HG03159 (cell line): Measurements from ENCODE around the gene ZBTB20.
"Not testable (repeated sequence)": the region's sequence is repeated elsewhere in the genome, so short reads cannot be mapped to it uniquely, and the experiment has no call there.

Experiments used
- ATAC-seq: cut with Tn5 transposase; IDR thresholded peaks from one replicate; pipeline ENCODE4 v1.9.1; 2021; ENCODE audit warnings: mild to moderate bottlenecking, moderate library complexity; ENCODE audit not compliant: unreplicated experiment

Gene ZBTB20

DNA sequence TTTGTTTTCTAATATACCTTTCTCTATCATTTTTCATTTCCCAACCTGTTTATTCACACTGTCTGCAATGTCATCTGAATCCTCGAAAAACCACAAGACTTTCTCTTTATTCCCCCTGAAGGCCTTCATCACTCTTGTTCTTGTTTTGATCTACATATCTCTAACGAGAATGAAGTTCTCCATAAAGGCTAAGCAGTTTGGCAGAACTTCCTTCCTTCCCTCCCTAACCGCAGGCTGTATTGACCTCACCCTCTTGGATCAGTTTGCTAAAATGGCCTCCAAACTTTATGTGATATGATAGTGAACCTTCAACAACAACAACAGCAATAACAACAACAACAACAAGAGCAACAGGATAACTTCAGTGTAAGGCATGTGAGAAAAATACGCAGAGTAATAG is 460.5 kb downstream of the ZBTB20 start:
- ATAC-seq, result no peak

DNA sequence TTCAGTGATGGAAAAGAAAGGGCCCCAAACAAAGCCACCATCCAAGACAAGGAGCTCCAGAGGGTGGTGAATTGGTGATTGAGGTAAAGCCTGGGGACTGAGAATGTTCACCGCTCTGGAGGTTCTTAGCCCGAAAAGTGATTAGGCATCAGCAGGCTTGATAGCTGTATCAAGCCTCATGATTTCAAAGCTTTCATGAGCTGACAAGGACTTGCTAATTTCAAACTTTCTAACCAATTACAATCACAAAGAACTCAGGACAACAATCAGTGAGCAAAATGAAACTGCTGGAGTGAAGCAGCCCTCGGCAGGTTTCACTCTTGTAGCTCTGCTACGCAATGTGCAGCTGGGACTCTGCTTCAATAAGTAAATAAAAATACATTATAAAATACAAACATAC is 461.9 kb downstream of the ZBTB20 start:
- ATAC-seq, result no peak

DNA sequence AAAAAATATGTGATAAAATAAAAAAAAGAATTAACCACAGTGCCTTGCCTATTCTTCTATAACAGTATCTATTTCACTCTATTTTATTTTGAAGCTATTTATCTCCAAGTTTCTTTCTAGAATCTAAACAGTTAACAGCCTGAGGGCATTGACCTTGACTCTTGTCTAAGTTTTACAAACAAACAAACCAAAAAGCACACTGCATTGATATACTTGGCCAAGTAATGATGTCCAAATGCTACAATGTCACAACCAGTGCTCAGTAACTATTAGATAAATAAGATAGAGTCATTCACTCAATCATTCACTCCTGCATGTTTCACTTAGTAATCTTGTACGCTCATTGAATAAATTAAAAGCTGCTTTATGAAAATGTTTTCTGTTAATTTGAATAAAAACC is 466.8 kb downstream of the ZBTB20 start:
- ATAC-seq, result no peak

DNA sequence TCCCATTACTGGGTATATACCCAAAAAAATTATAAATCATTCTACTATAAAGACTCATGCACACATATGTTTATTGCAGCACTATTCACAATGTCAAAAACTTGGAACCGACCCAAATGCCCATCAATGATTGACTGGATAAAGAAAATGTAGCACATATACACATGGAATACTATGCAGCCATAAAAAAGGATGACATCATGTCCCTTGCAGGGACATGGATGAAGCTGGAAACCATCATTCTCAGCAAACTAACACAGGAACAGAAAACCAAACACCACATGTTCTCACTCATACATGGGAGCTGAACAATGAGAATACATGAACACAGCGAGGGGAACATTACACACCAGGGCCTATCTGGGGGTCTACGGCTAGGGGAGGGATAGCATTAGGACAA is 467.3 kb downstream of the ZBTB20 start:
- not testable (repeated sequence) for ATAC-seq

- ATAC-seq, result no peak
Observed at GRCh38 chr3:114675104-114675503, 472.0 kb downstream of the ZBTB20 start.

GRCh38 chr3:114674036-114674435 is 473.1 kb downstream of the ZBTB20 start:
- no peak for ATAC-seq

DNA sequence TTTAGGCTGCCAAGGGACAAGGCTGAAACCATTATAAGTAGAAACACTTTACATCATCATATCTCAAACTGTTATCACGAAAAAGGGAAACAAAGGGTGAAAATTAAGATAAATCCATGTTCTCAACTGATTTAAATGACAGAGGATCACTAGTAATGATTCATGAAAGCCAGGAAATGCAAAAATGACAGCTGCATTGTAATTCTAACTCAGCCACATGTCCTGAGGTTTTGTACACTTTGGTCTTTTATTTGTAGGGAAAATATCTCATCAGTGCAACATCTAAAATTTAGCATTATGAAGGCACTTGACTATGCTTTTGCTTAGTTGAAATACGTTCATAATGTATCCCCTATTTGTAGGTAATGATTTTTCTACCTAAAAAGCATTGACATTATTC is 473.6 kb downstream of the ZBTB20 start:
- no peak for ATAC-seq

DNA sequence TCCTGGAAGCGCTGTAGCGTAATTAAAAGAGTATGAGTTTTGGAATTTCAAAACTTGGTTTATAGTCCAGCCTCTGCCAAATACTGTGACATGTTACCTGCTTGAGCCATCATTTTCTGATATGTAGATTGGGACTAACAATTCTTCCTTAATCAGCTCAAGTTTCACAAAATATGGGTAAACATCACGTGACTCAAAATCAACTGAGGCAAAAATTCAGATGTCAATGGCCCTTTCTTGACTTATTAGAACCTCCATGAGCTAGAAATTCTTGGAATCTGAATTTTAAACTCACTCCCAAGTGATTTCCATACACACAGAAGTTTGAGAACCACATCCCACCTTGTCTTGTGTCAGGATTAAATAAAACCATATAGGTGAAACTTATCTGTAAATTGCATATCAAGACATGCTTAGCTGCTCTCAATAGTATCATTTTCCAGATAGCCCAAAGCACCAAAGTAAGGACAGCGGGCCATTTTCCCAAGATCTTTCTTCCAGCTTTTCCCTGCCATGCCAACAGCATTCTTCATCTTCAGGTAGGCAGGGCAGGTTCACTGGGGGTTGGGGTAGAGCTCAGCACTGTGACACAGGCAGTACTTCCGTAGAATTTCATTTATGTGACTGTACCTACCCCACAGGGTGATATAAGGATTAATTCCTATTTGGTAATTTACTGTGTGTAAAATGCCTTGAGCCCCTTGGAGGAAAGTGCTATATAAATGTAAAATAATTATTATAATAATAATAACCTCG is 474.2 kb downstream of the ZBTB20 start:
- no peak for ATAC-seq

DNA sequence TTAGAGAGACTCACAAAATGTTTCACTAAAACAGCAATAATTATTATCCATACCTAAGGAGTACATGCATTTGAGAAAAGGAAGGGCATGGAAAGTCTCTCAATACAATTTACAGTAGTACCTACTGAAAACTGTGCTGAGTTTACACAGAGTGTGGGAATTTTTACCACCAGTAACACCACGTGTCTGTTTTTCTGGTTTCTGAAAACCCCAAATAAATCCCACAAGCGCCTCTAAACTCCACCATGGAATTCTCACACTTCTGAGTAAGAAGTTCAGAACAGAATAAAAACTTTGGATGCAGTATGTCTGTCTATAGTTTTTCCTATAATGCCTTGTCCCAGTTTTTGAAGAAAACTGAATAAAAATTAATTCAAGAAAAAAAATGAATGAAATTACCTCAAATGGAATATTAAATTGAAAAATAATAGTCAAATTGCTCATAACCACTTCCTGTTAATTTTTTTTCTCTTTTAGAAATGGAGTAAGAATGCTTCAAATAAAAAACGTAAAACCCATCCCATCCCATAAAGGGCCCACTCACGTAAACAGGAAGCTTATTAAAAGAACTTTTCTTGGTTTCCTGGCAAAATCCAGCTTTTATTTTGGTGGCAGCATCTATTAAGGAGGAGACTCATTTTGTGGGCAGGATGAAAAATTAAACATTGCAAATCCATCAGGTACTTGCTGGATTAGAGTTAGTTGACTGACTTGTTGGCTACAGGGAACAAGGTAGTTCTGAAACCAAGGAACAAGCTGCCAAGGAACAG is 475.2 kb downstream of the ZBTB20 start:
- no peak for ATAC-seq

DNA sequence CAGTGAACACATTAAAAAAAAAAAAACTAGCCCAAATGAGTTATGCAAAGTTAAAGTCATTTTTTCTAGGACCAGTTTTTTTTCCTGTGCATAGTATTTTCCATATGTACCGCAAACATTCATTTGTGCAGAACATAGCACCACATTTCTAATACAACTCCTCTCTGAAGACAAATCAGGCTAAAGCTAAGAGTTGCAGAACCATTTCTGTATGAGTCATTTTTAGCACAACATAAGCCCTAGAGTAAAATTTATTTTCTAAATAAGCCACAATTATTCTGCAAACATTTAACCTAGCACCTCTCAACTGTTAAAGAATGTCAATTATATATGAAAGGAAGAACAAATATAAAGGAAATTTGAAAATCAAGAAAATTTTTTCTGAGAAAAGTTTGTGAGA is 477.5 kb downstream of the ZBTB20 start:
- ATAC-seq, result no peak

DNA sequence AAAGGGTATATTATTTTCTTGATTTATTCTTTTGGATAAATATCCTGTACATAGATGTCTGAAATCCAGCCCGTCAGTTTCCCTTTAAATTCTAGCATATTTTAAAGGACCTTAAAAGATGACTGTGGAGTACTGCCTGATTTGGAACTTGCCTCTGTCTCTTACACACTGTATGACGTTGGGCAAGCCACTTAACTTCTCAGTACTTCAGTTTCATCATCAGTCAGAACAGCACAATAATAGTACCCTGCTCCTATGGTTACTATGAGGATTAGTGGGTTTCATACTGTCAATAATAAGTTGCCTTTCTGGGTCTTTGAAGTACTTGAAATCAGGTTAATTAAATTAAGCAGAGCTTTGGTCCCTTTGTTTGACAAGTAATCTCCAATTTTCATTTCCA is 479.0 kb downstream of the ZBTB20 start:
- no peak for ATAC-seq

- ATAC-seq, result no peak
Observed at GRCh38 chr3:114666623-114667022, 480.5 kb downstream of the ZBTB20 start.

DNA sequence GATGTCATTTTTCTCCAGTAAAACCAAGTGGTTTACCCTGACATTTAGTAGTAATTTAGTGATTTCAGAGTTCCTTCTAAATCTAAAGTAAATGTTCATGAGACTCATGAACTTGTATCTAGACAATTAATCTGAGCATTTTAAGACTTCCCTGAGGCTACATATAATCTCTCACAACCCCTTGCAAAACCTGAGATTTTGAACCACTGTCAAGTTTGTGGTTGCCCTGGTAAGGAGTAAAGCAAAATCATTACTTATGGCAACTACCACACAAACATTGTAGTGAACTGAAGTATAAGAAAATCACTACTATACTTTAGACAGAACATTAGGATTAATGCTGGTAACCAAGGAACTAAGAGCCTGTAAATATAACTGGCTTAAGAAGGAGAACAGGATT is 483.1 kb downstream of the ZBTB20 start:
- no peak for ATAC-seq

DNA sequence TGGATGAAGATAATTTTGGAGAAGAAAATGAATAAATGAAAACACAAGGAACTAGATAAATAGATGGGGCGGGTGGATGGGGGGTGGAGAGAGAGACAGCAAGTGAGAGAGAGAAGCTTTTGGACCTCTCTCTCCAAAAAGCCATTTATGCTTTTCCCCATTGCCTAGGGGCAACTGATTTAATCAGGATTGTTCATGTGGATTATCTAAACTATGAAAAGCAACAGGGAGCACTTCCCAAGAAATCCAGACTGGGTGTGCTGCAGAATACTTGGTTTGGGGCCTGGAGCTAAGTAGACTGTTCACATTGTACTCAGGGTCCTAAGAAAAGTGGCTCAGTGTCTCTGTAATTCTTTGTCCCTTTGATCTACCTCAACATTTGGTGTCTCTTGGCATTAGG is 486.3 kb downstream of the ZBTB20 start:
- ATAC-seq, result no peak

- no peak for ATAC-seq
Observed at GRCh38 chr3:114660124-114660523, 487.0 kb downstream of the ZBTB20 start.

DNA sequence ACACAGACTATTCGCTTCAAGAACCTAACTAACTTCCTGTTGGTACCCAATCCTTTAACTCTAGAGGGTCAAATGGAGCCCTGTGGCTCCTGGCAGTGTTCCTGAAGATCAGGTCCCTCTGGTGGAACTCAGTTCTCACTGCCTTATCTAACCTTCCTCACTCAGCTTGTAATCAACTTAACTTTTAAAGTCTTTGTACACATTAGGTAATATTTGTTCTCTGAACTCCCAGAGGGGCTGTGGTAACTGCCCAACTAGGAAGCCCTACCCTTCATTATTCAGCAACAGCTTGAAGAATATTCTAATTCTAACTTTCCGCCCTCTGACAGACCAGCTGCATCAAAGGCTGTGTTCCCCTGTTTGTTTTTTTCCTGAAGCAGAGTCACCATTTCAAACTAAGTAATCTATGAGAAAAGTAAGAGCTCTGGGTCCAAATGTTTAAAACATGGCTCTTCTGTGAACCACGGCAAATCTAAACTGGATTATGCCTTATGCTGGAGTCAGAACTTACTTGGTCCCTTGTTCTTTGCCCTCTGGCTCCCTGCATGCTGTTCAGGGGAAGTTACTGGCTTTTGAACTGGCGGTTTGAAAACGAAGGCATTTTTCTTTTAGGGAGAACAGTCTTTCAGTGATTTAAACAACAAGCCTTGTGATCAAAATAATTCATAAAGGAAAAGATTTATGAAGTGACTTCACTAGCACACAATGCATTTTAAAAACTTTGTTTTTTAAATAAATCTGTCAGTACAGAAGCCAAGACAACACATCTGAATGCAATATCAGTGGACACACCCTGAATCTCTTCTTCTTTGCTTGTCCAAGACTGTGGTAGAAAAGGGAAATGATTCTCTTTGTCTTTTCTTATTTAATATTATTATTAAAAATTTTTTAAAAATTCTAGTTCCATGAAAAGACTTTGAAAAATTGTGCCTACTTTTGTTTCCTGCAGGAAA is 487.7 kb downstream of the ZBTB20 start:
- no peak for ATAC-seq

DNA sequence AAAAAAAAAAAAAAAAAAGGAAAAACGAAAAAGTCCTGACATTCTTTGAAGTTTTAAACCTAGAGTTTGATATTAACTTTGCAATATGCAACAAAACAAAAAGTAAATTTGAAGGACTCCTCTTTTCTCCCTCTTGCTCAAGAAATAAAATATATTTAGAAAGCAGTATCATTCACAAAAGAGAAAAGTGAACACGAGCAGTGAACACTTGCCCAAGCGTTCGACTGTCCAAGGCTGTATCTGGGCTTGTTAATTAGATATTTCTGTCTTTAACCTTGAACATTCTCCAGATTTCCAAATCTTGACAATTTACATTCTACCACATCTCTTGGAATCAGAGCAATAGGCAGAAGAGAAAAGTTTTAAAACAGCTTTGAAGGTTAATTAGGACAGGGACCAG is 495.5 kb downstream of the ZBTB20 start:
- no peak for ATAC-seq

DNA sequence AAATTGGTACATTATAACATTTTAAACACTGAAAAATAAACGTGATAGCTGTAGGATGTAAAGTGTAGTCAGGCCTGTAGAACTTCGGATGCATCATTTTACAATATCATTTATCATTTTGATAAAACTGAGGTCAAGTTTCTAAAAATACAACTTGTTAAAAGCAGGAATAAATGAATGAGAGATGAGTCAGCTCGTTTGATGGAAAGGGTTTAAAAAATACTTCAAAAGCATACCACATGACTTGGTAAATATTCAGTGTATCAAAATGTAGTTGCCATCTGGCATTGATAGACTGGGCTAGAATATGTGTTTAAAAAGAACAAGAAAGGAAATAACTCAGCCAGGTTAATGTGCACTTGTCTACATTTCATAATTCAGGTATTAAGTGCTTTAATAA is 496.3 kb downstream of the ZBTB20 start:
- ATAC-seq, result no peak

DNA sequence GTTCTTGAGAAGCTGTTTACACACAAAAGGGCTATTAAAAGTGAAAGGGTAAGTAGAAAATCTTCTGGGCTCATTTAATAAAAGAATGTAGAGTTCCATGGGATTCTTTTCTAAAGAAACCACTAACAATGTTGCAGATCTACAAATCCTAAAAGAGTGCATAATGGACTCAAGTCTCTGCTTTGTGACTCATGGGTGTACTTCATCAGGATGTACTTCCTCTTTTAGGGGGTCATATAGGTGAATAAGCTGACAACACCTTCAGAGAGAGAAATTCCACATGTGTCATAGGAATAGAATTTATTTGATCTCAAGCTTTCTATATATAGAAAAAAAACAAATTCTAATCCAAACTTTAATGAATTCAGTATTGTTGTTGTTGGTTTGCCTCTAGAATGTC is 497.8 kb downstream of the ZBTB20 start:
- no peak for ATAC-seq

DNA sequence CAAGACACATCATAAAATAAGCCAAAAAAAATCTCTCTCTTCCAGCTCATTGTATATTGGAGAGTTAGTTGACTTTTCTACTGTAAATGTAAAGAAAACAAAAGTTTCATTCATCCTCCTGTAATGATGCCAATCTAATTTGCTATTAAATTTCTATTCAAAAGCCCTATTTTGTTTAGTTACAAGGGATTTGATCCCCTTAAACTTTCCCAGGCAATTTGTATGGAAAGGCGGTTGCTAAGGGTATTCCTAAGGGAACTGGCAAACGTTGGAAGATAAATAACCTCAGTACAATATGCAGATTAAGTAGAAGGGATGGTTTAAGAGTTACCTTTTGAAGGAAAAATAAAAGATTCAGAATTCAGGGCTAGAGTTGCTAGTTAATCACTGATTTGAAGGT is 500.6 kb downstream of the ZBTB20 start:
- ATAC-seq, result no peak

GRCh38 chr3:114645392-114645791 is 501.7 kb downstream of the ZBTB20 start:
- ATAC-seq, result no peak
